Measurements from ENCODE around the gene ATL2.
"Not testable (repeated sequence)": the region's sequence is repeated elsewhere in the genome, so short reads cannot be mapped to it uniquely, and the experiment has no call there.

The ATL2 gene

GRCh38 chr2:38377050-38377828, at the start of gene ATL2:
ATL2 (minus strand) TSS chr2:38377273; CDS start chr2:38377260, 13 bp downstream.
- DNase-seq (ENCODE audit: low spot score): peak; percentile 95

- DNase-seq (ENCODE audit: low spot score): no peak
These were observed 46.7 kb upstream of the ATL2 start for GRCh38 chr2:38423763-38424162.

GRCh38 chr2:38421274-38422056, 44.4 kb upstream of the ATL2 start:
- DNase-seq (ENCODE audit: low spot score): no peak

- no peak for DNase-seq (ENCODE audit: low spot score)
These were observed 42.4 kb upstream of the ATL2 start for GRCh38 chr2:38419499-38419898.

GRCh38 chr2:38418735-38419134, 41.7 kb upstream of the ATL2 start:
- no peak for DNase-seq (ENCODE audit: low spot score)

- no peak for DNase-seq (ENCODE audit: low spot score)
These were observed 40.9 kb upstream of the ATL2 start for GRCh38 chr2:38417745-38418689.

GRCh38 chr2:38416296-38417036, 39.4 kb upstream of the ATL2 start:
- no peak for DNase-seq (ENCODE audit: low spot score)

GRCh38 chr2:38415728-38416291, 38.7 kb upstream of the ATL2 start:
- no peak for DNase-seq (ENCODE audit: low spot score)

GRCh38 chr2:38415023-38415422, 38.0 kb upstream of the ATL2 start:
- DNase-seq (ENCODE audit: low spot score): no peak

GRCh38 chr2:38412235-38412871, 35.3 kb upstream of the ATL2 start:
- not testable (repeated sequence) for DNase-seq (ENCODE audit: low spot score)

- DNase-seq (ENCODE audit: low spot score): no peak
These were observed 32.4 kb upstream of the ATL2 start for GRCh38 chr2:38409156-38410102.

GRCh38 chr2:38407111-38407682, 30.1 kb upstream of the ATL2 start:
- no peak for DNase-seq (ENCODE audit: low spot score)

- no peak for DNase-seq (ENCODE audit: low spot score)
These were observed 29.6 kb upstream of the ATL2 start for GRCh38 chr2:38406597-38407110.

- no peak for DNase-seq (ENCODE audit: low spot score)
These were observed 29.0 kb upstream of the ATL2 start for GRCh38 chr2:38405917-38406596.

- no peak for DNase-seq (ENCODE audit: low spot score)
These were observed 23.4 kb upstream of the ATL2 start for GRCh38 chr2:38400513-38400912.

GRCh38 chr2:38398739-38399138, 21.7 kb upstream of the ATL2 start:
- DNase-seq (ENCODE audit: low spot score): no peak

- no peak for DNase-seq (ENCODE audit: low spot score)
These were observed 17.8 kb upstream of the ATL2 start for GRCh38 chr2:38394903-38395341.

GRCh38 chr2:38394041-38394440, 17.0 kb upstream of the ATL2 start:
- DNase-seq (ENCODE audit: low spot score): no peak

All from left forelimb (tissue), 1 donor.